Suprapubic skin (tissue), 4 donors: ENCODE data around the gene BMP8A.

ENCODE experiments used
- POLR2A ChIP-seq, 2 donors: fragments of 450-650 bp; IDR thresholded peaks; one replicate each; pipeline ENCODE4 v1.6.1; 2017; ENCODE audit warnings: antibody characterized with exemption in 2 of 2, mild to moderate bottlenecking in 2 of 2, moderate library complexity in 2 of 2
- POLR2AphosphoS5 ChIP-seq, 3 donors: sonication (generic); formaldehyde crosslinking; IDR thresholded peaks; one replicate each; pipeline ENCODE4 v1.6.1; 2017; ENCODE audit warnings: antibody characterized with exemption in 3 of 3
- TF ChIP-seq, protein P1 (sequence below), 2 donors: fragments of 200-600 bp in 1 of 2; fragments of 450-650 bp in 1 of 2; sonication (generic) in 1 of 2; IDR thresholded peaks; one replicate each; pipeline ENCODE4 v1.5.1; 2016 to 2019; ENCODE audit warnings: antibody characterized with exemption in 2 of 2, mild to moderate bottlenecking in 1 of 2, moderate library complexity in 1 of 2

- no peak for TF ChIP-seq POLR2A (IDR thresholded peaks at IDR 0.05)
- no peak for TF ChIP-seq POLR2AphosphoS5 (IDR thresholded peaks at IDR 0.05)
- TF ChIP-seq, protein P1, sequence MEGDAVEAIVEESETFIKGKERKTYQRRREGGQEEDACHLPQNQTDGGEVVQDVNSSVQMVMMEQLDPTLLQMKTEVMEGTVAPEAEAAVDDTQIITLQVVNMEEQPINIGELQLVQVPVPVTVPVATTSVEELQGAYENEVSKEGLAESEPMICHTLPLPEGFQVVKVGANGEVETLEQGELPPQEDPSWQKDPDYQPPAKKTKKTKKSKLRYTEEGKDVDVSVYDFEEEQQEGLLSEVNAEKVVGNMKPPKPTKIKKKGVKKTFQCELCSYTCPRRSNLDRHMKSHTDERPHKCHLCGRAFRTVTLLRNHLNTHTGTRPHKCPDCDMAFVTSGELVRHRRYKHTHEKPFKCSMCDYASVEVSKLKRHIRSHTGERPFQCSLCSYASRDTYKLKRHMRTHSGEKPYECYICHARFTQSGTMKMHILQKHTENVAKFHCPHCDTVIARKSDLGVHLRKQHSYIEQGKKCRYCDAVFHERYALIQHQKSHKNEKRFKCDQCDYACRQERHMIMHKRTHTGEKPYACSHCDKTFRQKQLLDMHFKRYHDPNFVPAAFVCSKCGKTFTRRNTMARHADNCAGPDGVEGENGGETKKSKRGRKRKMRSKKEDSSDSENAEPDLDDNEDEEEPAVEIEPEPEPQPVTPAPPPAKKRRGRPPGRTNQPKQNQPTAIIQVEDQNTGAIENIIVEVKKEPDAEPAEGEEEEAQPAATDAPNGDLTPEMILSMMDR (IDR thresholded peaks at IDR 0.05): no peak
Measured at GRCh38 chr1:39522661-39523567, 31.5 kb downstream of the BMP8A start.
